SK-N-MC (cell line): ENCODE results near the gene KLHL30.
A peak's percentile ranks its signal among the peaks of the same experiment; 100 is the strongest.

Source experiments
- DNase-seq: peaks from one replicate; pipeline ENCODE4 v3.0.0-alpha.2; 2011; ENCODE audit warnings: low read depth, low spot score
- H3K27ac ChIP-seq: fragments of 200-600 bp; sonication (generic); 2 replicates; pipeline ENCODE4 v1.5.1; 2016; ENCODE audit warnings: mixed run types
- H3K36me3 ChIP-seq: fragments of 200-600 bp; sonication (generic); 2 replicates; pipeline ENCODE4 v1.6.1; 2017; ENCODE audit warnings: antibody characterized with exemption, low read length, mixed read lengths; ENCODE audit not compliant: insufficient read depth
- H3K4me3 ChIP-seq: fragments of 200-600 bp; sonication (generic); 2 replicates; pipeline ENCODE4 v1.5.1; 2016
- H3K9ac ChIP-seq: fragments of 200-600 bp; sonication (generic); 2 replicates; pipeline ENCODE4 v1.8.0; 2017; ENCODE audit warnings: mixed run types, mixed read lengths; ENCODE audit not compliant: insufficient read length
- H3K9me3 ChIP-seq: fragments of 200-600 bp; sonication (generic); 2 replicates; pipeline ENCODE4 v1.6.1; 2017; ENCODE audit warnings: low read depth, mild to moderate bottlenecking, antibody characterized with exemption, low read length, moderate library complexity, mixed read lengths
- EZH2 ChIP-seq: fragments of 200-600 bp; sonication (generic); IDR thresholded peaks from one replicate; pipeline ENCODE4 v1.6.1; 2017; ENCODE audit warnings: antibody characterized with exemption
- FOXP2 ChIP-seq: optimal IDR thresholded peaks from 2 replicates; pipeline ENCODE3; 2011; ENCODE audit warnings: mild to moderate bottlenecking, moderate library complexity; ENCODE audit not compliant: insufficient read depth; ENCODE audit errors: extremely low read length, control extremely low read depth
- POLR2AphosphoS5 ChIP-seq: IDR thresholded peaks from 2 replicates; pipeline ENCODE4 v1.6.1; 2012; ENCODE audit warnings: mild to moderate bottlenecking, low read depth, low read length, borderline replicate concordance

The KLHL30 gene

DNA sequence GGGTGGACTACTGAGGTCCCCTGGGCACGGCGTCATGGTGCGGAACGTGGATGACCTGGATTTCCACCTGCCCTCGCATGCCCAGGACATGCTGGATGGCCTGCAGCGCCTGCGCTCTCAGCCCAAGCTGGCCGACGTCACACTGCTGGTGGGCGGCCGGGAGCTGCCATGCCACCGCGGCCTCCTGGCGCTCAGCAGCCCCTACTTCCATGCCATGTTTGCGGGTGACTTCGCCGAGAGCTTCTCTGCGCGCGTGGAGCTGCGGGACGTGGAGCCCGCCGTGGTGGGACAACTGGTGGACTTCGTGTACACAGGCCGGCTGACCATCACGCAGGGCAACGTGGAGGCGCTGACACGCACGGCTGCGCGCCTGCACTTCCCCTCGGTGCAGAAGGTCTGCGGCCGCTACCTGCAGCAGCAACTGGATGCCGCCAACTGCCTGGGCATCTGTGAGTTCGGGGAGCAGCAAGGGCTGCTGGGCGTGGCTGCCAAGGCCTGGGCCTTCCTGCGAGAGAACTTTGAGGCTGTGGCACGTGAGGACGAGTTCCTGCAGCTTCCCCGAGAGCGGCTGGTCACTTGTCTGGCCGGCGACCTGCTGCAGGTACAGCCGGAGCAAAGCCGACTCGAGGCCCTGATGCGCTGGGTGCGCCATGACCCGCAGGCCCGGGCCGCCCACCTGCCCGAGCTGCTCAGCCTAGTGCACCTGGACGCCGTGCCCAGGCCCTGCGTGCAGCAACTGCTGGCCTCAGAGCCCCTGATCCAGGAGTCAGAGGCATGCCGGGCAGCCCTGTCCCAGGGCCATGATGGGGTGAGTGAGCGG, 2.5 kb downstream of the KLHL30 start:
- no peak for TF ChIP-seq EZH2
- no peak for TF ChIP-seq FOXP2
- TF ChIP-seq POLR2AphosphoS5: no peak
- no peak overlapping the region for H3K9ac ChIP-seq

GRCh38 chr2:238141541-238142318, 3.3 kb downstream of the KLHL30 start:
- peak overlapping the region; percentile 74 for H3K27ac ChIP-seq
- no peak for DNase-seq
- H3K4me3 ChIP-seq: no peak overlapping the region
- H3K9me3 ChIP-seq: no peaks in the 10 kb centered on the region
- H3K36me3 ChIP-seq: no peaks in the 10 kb centered on the region
- TF ChIP-seq POLR2AphosphoS5 (peak; percentile 30; the same call in 1 of the 2 replicates), FOXP2 (no peak), EZH2 (no peak)
- no peak overlapping the region for H3K9ac ChIP-seq

More for the DNA sequence above, 2.5 kb downstream of the KLHL30 start:
- DNase-seq: no peak
- no peak overlapping the region for H3K27ac ChIP-seq
- no peaks in the 10 kb centered on the region for H3K9me3 ChIP-seq
- H3K36me3 ChIP-seq: no peaks in the 10 kb centered on the region
- H3K4me3 ChIP-seq: no peak overlapping the region

DNA sequence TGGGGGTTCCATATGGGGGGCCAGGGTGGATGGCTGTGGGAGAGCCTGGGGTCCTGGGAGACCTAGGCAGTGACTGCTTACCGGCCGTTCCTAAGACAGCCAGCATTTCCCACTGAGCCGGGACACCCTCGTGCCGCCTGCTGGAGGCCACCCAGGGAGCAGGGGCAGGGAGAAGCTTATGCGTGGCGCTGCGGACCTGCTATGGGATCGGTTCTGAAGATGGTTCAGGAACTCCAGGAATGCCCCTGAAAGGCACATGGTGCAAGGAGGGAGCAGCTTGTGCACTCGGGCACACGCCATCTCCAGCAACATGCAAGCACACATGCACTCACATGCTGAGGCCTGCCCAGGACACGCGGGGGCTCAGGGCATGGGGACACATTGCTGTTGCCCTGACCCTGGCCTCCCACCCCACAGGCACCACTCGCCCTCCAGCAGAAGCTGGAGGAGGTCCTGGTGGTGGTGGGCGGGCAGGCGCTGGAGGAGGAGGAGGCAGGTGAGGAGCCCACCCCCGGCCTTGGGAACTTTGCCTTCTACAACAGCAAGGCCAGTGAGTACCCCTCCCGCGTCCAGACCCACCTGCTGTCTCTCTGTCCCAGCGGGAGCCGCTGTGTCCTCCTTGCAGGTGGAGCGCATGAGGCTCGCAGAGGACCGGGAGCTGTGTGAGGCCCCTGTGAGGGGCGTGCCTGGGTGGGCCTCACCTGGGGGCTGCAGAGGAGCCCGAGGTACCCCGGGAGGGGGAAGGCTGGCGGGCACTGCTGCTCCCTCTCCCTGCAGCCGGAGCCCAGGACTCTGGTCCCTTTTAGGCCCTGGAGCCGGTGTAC, 4.1 kb downstream of the KLHL30 start:
- no peak overlapping the region for H3K9ac ChIP-seq
- TF ChIP-seq FOXP2 (no peak), POLR2AphosphoS5 (no peak), EZH2 (no peak)
- DNase-seq: no peak

GRCh38 chr2:238143239-238143951, 4.9 kb downstream of the KLHL30 start:
- no peak for DNase-seq
- Histone ChIP-seq H3K27ac (peak overlapping the region; percentile 64), H3K4me3 (no peak overlapping the region), H3K36me3 (no peaks in the 10 kb centered on the region), H3K9ac (no peak overlapping the region), H3K9me3 (no peaks in the 10 kb centered on the region)
- TF ChIP-seq EZH2 (no peak), POLR2AphosphoS5 (no peak)

More for the DNA sequence above, 4.1 kb downstream of the KLHL30 start:
- Histone ChIP-seq H3K36me3 (no peaks in the 10 kb centered on the region), H3K4me3 (no peak overlapping the region), H3K27ac (peak overlapping the region; percentile 74), H3K9me3 (no peaks in the 10 kb centered on the region)

DNA sequence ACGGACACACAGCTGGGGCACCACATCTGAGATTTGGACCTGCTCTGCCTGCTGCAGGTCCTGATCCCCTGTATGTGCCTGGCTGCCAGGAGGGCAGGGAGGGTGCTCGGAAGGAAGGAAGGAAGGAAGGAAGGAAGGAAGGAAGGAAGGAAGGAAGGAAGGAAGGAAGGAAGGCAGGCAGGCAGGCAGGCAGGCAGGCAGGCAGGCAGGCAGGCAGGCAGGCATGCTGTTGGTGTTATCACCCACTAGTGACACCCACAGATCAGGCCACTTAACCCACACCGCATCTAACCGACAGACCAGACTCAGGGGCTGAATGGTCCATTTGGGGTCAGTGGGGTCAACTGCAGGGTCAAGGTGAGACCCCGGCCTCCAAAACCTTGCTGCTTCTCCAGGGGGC, 5.8 kb downstream of the KLHL30 start:
- H3K36me3 ChIP-seq: no peaks in the 10 kb centered on the region
- peak overlapping the region; percentile 85 for H3K27ac ChIP-seq
- TF ChIP-seq EZH2 (no peak), POLR2AphosphoS5 (peak; percentile 37; the same call in 1 of the 2 replicates)
- no peaks in the 10 kb centered on the region for H3K9me3 ChIP-seq
- DNase-seq: no peak
- no peak overlapping the region for H3K4me3 ChIP-seq
- H3K9ac ChIP-seq: no peak overlapping the region

- Histone ChIP-seq H3K9me3 (no peaks in the 10 kb centered on the region), H3K9ac (no peak overlapping the region), H3K36me3 (no peaks in the 10 kb centered on the region), H3K27ac (peak overlapping the region; percentile 85), H3K4me3 (no peak overlapping the region)
- no peak for DNase-seq
- TF ChIP-seq FOXP2 (no peak), POLR2AphosphoS5 (no peak), EZH2 (no peak)
These were observed 6.6 kb downstream of the KLHL30 start for GRCh38 chr2:238145046-238145445.

DNA sequence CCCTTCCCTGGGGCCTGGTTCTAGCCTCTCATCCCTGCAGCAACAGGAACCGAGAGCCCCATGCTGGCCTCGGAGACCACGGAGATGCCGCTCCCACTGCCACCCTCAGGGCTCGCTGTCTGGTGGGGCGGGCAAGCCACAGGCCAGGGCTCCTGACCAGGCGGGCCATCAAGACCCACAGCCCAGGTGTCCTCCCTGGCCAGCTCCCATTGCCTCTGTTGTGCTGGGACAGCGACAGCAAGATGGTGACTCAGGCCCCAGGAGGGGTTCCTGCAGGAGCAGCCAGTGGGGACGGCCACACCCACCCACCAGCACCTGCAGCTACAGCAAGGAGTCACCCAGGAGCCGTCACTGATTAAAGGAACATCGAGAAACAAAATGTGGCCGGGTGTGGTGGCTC, 7.4 kb downstream of the KLHL30 start:
- Histone ChIP-seq H3K36me3 (no peaks in the 10 kb centered on the region), H3K4me3 (no peak overlapping the region), H3K27ac (peak overlapping the region; percentile 85), H3K9ac (no peak overlapping the region), H3K9me3 (no peaks in the 10 kb centered on the region)
- no peak for DNase-seq
- no peak for TF ChIP-seq FOXP2
- TF ChIP-seq EZH2: no peak
- TF ChIP-seq POLR2AphosphoS5: no peak
